NCI-H2081 treated with DMSO at 0.1 percent for 48 hours (cell line): ENCODE results near the gene ZIM2.

ENCODE experiments used
- DNase-seq: peaks from one replicate; lab custom pipeline; 2025; lab: John Stamatoyannopoulos, UW

ZIM2 gene

DNA sequence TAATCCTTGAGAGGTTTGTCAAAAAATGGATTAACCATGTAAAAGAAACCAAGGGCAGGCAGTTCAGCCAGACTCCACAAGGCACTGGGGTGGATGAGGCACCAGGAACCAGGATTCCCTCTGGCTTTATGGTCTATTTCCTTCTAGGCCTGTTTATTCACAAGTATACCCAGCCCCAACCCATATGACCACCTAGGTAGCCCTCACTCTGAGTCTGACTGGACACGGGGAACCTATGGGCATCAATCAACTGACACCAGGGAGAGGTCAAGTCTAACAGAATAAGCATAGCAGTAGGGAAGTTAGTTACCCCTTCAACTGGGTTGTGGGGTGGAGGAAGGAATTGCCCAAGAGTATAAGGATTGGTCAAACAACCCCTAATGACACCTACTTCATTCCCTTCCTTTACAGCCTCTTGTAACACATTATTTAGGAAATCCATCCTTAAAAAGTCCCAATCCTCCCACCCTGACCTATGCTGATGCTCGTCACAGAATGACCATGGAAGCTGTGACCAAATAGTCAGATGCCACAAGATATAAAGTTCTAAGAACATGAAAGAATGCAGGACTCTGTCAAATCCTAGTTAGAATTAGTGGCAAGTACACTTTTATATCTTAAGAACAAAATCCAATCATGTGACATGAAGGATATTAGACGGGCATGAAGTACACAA lies 31.7 kb downstream of the ZIM2 start:
- DNase-seq: no peak

DNA sequence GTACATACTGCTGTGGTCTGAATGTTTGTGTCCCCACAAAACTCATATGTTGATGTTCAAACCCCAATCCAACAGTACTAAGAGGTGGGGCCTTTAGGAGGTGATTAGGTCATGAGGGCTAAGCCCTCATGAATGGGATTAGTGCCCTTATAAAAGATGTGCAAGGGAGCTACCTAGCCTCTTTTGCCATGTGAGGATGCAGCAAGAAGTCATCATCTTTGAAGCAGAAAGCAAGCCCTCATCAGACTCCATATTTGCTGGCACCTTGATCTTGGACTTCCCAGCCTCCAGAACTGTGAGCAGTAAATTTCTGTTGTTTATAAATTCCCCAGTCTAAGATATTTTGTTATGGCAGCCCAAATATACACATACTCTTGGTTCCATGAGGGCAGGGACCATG lies 33.9 kb downstream of the ZIM2 start:
- no peak for DNase-seq

DNA sequence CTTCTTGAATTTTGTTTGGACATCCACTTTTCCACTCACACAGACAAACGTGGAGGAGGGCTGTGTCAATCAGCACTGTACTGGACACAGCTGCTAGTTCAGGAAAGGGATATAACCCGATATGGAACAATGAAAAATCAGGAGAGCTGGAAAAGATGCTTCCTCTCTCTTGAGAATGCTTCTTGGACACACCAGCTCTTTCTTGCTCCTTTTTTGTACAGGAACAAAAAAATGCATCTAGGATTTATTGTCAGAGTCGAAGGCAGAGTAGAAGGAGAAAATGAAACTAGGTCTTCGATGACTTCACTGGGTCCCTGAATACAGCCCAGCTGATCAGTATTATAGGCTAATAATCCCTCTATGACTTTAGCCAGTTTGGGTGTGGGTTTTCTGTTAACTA lies 62.2 kb downstream of the ZIM2 start:
- DNase-seq: no peak

DNA sequence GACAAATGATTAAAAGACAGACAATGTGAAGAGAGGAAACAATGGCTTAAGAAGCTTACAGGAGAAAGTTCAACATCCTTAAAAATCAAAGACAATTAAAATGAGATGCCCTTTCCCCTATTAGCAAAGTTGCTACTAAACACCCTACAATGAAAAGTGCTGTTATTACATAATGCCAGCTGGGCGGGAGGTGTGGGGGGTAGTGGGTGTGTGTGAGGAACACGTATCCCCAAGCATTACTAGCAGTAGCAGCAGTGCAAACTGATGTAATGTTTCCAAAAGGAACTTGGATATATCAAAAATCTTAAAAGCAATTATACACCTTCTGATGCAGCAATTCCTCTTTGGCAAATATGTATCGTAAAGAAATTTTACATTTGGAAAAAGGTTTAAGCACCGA lies 70.9 kb downstream of the ZIM2 start:
- no peak for DNase-seq

DNA sequence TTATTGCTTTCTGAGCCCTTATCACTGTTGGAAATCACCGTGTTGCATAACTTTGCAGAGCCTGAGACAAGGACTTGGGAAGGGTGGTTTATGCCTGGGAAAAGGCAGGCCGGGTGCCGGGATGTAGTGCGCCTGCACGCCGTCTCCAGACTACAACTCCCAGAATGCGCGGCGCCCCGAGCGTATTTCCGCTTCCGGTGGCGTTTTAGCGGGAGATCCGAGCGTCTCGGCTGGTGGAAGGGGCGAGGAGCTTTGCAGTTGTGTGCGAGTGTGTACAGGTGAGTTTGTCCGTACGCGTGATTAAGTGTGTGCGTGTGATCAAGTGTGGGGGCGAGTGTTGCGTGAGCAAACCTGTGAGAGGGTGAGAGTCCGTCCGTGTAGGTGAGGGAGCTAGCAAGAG lies 75.4 kb downstream of the ZIM2 start:
- no peak for DNase-seq

DNA sequence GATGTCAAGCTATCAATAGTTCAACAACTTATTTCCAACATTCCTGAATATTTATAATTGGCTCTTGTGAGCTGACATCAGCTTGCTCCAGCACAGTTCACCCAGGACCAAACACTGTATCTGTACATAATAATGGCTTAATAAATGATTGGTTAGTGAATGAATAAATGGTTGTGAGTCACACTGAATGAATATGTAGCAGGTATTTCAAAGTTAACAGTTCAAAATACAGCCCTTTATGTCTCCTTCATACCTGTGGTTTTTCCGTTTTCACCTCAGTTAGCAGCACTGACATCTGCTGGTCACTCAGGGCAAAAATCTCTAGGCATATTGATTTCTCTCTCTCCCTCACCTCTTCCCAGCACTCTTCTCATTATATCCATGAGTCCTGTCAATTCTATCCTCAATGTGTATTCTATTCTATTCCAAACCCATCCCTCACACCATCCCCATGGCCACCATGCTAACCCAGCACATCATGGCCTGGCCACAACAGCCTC lies 76.3 kb downstream of the ZIM2 start:
- no peak for DNase-seq

DNA sequence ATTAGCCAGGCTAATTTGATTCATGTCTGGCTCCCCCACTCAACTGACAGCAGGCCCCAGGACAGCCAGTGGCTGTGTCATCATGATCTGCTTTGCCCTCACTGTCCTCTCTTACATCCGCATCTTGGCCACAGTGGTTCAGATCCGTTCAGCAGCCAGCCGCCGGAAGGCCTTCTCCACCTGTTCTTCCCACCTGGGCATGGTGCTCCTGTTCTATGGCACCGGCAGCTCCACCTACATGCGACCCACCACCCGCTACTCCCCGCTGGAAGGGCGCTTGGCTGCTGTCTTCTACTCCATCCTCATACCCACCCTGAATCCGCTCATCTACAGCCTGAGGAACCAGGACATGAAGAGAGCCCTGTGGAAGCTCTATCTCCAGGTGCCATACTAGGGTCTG lies 79.7 kb downstream of the ZIM2 start:
- DNase-seq: no peak

DNA sequence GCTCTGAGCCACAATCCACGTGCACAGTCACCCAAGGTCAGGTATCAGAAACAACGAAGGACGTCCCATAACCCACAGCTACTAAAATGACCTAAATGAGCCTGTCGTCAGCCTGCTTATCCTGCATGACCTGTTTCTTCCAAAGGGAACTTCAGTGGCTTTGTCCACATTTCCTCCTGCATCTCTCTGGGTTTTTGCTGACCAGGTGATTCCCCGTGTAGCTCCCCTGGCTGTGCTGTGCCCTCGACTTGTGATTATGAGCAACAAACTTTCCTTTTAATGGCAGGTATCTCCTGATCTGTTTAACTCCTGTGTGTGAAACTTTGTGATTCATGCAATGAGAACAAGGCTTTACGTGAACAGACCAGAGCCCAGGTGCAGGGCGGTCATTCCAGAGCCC lies 81.0 kb downstream of the ZIM2 start:
- DNase-seq: no peak

DNA sequence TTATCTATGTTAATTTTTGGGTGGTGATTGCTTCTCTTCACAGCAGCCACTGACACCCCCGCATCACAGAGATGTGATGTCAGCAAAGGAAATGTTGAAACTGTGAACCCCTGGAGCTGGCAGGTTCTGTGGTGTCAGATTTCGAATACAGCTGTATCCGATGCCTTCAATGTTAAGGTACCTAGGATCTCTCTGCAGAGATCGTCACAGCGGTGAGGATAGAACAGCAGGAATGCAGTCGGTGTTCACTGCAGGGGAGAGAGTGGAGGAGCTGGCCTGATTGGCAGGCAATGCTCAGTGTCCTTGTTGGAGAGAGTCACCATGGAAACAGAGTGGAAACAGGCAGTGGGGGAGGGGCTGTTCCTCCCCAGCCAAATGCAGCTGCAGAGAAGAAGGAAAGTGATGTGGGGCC lies 89.4 kb downstream of the ZIM2 start:
- no peak for DNase-seq

DNA sequence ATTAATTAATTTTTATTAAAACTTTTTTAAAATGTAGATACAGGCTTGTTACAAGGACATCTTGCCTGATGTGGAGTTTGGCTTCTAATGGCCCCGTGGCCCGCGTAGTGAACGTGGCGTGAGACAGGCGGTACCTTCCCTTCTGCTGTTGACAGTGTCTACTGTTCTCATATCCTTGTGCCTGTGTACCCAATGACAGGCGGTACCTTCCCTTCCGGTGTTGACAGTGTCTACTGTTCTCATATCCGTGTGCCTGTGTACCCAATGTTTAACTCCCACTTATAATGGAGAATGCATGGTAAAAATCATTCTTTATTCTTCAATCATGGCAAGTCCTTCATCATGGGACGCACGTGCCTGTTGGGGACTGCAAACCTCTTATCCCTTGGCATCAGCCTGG lies 89.9 kb downstream of the ZIM2 start:
- no peak for DNase-seq

DNA sequence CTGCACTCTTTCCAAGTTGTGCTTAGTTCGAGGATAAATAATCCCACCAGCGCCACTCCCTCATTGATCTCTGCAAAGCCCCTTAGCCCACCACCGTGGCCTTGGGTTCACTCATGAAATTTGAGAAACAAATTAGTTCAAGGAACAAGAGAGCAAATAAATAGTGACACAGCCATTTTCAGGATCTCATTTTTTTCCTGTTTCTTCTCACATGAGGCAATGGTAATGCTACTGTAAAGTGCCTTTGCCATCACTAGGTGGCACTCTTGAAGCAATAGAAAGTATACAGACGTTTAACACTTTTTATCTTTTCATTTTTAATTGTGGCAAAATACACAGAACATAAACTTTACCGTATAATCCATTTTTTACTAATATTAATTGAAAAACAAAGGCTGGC lies 92.1 kb downstream of the ZIM2 start:
- DNase-seq: no peak

DNA sequence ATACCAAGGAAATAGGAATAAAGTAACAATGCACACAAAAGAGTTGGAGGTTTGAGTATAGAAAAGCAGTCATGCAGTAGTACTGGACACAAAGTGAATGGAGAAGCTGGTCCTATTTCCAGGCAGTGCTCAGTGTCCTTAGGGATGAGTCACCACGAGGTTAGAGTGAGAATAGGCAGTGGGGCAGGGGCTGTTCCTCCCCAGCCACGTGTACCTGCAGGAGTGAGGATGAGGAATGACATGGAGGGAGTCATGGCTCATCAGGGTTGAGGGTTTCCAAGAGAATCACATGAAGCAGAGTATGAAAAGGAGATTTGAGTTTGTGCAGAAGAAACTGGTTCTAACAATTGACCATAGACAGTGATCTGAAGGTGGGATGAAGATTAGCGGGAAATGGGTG lies 94.2 kb downstream of the ZIM2 start:
- DNase-seq: no peak

DNA sequence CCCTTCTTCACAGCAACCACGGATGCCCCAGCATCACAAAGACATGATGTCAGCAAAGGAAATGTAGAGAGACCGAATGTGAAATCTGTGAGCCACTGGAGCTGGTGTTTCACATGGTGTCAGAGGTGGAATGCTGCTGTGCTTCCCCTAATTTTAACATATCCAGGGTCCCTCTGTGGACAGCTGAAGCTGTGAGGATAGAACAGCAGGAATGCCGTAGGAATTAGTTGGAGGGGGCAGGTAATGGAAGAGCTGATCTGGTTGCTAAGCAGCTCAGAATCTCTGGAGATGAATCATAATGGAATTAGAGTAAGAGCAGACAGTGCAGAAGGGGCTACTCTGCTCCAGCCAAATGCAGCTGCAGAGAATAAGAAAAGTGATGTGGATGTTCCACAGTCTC lies 100.0 kb downstream of the ZIM2 start:
- no peak for DNase-seq

DNA sequence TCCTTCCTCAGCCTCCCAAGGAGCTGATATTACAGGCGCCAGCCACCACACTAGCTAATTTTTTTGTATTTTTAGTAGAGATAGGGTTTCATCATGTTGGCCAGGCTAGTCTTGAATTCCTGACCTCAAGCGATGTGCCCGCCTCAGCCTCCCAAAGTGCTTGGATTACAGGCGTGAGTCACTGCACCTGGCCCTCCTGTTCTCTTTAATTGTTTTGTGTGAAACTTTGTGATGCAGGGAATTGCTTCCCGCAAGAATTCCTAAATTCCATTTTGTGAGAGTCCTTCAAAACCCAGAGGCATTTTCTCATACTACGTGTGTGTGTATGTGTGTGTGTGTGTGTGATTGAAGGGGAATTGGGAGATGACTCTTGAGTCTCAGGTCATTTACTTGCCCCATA lies 104.0 kb downstream of the ZIM2 start:
- no peak for DNase-seq

DNA sequence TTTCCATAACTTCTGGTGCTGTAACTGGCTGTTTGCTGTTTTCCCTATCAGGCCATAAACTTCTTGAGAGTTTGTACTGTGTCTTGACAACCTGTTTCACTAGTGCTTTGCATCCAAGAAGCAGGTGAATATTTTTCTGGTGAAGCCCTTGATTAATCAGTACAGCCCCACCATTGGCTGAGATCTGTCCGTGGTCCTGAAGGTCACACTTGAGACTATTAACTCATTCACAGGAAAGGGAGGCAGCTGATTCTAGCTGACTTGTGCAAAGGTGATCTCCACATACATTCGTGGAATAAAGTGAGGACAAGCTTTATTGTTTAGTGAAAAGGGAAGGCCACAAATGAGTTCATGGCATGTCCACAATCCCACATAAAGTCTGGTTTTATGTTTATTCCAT lies 107.5 kb downstream of the ZIM2 start:
- DNase-seq: no peak

DNA sequence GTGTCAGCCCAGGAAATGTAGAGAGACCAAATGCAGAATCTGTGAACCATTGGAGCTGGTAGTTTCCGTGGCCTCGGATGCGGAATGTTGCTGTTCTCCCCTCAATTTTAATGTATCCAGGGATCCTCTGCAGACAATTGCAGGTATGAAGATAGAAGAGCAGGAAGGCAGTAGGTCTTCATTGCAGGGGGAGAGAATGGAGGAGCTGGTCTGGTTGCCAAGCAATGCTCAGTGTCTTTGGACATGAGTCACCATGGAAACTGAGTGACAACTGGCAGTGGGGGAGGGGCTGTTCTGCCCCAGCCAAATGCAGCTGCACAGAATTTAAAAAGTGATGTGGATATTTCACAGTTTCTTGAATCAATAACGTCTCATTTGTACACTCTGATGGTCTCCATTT lies 112.8 kb downstream of the ZIM2 start:
- DNase-seq: no peak

DNA sequence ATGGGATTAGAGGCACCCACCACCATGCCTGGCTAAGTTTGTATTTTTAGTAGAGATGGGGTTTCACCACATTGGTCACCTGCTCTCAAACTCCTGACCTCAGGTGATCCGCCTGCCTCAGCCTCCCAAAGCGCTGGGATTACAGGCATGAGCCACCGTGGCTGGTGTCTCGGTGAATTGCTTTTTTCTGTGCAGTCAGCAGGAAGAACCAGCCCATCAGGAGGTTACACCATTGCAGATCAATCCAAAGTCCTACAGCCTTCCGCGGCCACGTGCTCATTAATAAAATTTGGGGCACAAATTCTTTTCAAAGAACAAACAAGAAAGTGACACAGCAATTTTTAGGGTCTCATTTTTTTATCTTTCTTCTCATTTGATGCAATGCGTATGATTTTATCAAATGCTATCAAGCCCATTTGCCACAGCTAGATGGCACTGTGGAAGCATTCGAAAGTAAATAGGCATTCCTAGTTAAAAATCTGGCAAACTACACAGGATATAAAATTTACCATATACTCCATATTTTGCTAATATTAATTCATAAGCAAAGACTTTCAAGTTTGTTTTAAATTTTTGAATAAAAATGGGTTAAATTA lies 114.6 kb downstream of the ZIM2 start:
- DNase-seq: no peak
